ENCODE data around the gene CCDC73. TPM values are rescaled to one million over a fixed set of nuclear protein-coding genes. Genes with fewer than 3 reads are reported as not detected.

CCDC73 gene
- polyA plus RNA-seq, 1 of the 3 experiments (the other 2 are of a cell fraction), result not detected

DNA sequence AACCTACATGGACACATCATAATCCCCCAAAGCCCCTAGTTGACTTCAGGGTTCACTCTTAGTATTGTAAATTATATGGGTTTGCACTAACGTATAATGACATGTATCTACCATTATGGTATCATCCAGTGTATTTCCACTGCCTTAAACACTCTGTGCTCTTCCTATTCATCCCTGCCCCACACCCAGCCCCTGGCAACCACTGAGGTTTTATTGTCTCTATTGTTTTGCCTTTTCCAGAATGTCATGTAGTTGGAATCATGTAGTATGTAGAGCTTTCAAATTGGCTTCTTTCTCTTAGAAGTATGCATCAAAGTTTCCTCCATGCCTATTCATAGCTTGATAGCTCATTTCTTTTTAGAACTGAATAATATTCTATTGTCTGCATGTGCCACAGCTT is 227.3 kb downstream of the CCDC73 start:
- TF ChIP-seq, protein P1, sequence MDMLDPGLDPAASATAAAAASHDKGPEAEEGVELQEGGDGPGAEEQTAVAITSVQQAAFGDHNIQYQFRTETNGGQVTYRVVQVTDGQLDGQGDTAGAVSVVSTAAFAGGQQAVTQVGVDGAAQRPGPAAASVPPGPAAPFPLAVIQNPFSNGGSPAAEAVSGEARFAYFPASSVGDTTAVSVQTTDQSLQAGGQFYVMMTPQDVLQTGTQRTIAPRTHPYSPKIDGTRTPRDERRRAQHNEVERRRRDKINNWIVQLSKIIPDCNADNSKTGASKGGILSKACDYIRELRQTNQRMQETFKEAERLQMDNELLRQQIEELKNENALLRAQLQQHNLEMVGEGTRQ (IDR thresholded peaks at IDR 0.05; ENCODE audit: borderline replicate concordance, low read depth, low read length), result no peak
- TF ChIP-seq SMC3 (IDR thresholded peaks at IDR 0.05; ENCODE audit: low read depth, low read length), result no peak
- no peak for TF ChIP-seq ELF1 (IDR thresholded peaks at IDR 0.05)
- TF ChIP-seq NFIC (IDR thresholded peaks at IDR 0.05; ENCODE audit: borderline replicate concordance), result no peak
- no peak for TF ChIP-seq MXI1 (IDR thresholded peaks at IDR 0.05; ENCODE audit: low read depth, low read length)
- TF ChIP-seq RFX5 (IDR thresholded peaks at IDR 0.05; ENCODE audit: low read length), result no peak
- TF ChIP-seq EZH2phosphoT487 (IDR thresholded peaks at IDR 0.05; ENCODE audit: borderline replicate concordance, low read depth), result no peak
- no peak for TF ChIP-seq EP300 (IDR thresholded peaks at IDR 0.05; ENCODE audit: borderline replicate concordance in 1 of 2, low read depth in 1 of 2, low read length in 1 of 2)
- no peak for TF ChIP-seq FOXM1 (IDR thresholded peaks at IDR 0.05; ENCODE audit: low read depth)
- TF ChIP-seq, protein P2, sequence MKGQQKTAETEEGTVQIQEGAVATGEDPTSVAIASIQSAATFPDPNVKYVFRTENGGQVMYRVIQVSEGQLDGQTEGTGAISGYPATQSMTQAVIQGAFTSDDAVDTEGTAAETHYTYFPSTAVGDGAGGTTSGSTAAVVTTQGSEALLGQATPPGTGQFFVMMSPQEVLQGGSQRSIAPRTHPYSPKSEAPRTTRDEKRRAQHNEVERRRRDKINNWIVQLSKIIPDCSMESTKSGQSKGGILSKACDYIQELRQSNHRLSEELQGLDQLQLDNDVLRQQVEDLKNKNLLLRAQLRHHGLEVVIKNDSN (IDR thresholded peaks at IDR 0.05; ENCODE audit: borderline replicate concordance, low read depth), result no peak
- TF ChIP-seq JUND (IDR thresholded peaks at IDR 0.05), result no peak
- no peak for TF ChIP-seq POLR2AphosphoS5 (IDR thresholded peaks at IDR 0.05; ENCODE audit: low read depth, low read length)
- TF ChIP-seq GABPA (IDR thresholded peaks at IDR 0.05; ENCODE audit: low read depth), result no peak
- TF ChIP-seq, protein P3, sequence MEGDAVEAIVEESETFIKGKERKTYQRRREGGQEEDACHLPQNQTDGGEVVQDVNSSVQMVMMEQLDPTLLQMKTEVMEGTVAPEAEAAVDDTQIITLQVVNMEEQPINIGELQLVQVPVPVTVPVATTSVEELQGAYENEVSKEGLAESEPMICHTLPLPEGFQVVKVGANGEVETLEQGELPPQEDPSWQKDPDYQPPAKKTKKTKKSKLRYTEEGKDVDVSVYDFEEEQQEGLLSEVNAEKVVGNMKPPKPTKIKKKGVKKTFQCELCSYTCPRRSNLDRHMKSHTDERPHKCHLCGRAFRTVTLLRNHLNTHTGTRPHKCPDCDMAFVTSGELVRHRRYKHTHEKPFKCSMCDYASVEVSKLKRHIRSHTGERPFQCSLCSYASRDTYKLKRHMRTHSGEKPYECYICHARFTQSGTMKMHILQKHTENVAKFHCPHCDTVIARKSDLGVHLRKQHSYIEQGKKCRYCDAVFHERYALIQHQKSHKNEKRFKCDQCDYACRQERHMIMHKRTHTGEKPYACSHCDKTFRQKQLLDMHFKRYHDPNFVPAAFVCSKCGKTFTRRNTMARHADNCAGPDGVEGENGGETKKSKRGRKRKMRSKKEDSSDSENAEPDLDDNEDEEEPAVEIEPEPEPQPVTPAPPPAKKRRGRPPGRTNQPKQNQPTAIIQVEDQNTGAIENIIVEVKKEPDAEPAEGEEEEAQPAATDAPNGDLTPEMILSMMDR (IDR thresholded peaks at IDR 0.05), result no peak
- TF ChIP-seq RXRA (IDR thresholded peaks at IDR 0.05; ENCODE audit: borderline replicate concordance, low read depth), result no peak
- TF ChIP-seq, protein P4, sequence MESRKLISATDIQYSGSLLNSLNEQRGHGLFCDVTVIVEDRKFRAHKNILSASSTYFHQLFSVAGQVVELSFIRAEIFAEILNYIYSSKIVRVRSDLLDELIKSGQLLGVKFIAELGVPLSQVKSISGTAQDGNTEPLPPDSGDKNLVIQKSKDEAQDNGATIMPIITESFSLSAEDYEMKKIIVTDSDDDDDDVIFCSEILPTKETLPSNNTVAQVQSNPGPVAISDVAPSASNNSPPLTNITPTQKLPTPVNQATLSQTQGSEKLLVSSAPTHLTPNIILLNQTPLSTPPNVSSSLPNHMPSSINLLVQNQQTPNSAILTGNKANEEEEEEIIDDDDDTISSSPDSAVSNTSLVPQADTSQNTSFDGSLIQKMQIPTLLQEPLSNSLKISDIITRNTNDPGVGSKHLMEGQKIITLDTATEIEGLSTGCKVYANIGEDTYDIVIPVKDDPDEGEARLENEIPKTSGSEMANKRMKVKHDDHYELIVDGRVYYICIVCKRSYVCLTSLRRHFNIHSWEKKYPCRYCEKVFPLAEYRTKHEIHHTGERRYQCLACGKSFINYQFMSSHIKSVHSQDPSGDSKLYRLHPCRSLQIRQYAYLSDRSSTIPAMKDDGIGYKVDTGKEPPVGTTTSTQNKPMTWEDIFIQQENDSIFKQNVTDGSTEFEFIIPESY (IDR thresholded peaks at IDR 0.05; ENCODE audit: borderline replicate concordance, low read depth), result no peak
- TF ChIP-seq FOSL2 (IDR thresholded peaks at IDR 0.05; ENCODE audit: borderline replicate concordance, low read depth), result no peak
- no peak for TF ChIP-seq MEF2A (IDR thresholded peaks at IDR 0.05; ENCODE audit: borderline replicate concordance, low read depth)
- TF ChIP-seq, protein P5, sequence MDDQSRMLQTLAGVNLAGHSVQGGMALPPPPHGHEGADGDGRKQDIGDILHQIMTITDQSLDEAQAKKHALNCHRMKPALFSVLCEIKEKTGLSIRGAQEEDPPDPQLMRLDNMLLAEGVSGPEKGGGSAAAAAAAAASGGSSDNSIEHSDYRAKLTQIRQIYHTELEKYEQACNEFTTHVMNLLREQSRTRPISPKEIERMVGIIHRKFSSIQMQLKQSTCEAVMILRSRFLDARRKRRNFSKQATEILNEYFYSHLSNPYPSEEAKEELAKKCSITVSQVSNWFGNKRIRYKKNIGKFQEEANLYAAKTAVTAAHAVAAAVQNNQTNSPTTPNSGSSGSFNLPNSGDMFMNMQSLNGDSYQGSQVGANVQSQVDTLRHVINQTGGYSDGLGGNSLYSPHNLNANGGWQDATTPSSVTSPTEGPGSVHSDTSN (IDR thresholded peaks at IDR 0.05), result no peak
- Histone ChIP-seq H3K27me3 (ENCODE audit: insufficient read depth) (peaks cover 5% of the 10 kb centered on the region; the same call in 1 of the 2 replicates), H3K9me3 (no peaks in the 10 kb centered on the region), H3K9me2 (no peaks in the 10 kb centered on the region), H3K36me3 (replicated peaks in 1 of 2; ENCODE audit: control insufficient read depth in 1 of 2, insufficient read depth in 2 of 2, low read length in 1 of 2) (no peaks in the 10 kb centered on the region), H3K4me3 (ENCODE audit: low read depth in 2 of 2, low read length in 1 of 2) (no peak overlapping the region), H3F3A (replicated peaks; ENCODE audit: insufficient read depth) (no peaks in the 10 kb centered on the region), H2AFZ (ENCODE audit: low read depth) (no peak overlapping the region), H3K27ac (ENCODE audit: low read depth in 2 of 2, low read length in 1 of 2) (no peak overlapping the region), H3K9ac (no peak overlapping the region), H3K4me1 (ENCODE audit: control insufficient read depth in 1 of 2, insufficient read depth in 2 of 2, low read depth in 1 of 2, low read length in 1 of 2) (no peaks in the 10 kb centered on the region), H3K4me2 (no peak overlapping the region), H4K20me1 (ENCODE audit: insufficient read depth) (no peaks in the 10 kb centered on the region), H3K79me2 (ENCODE audit: insufficient read depth) (no peaks in the 10 kb centered on the region)
- 25% methylated on average over 1 of the region's 1 CpG for WGBS (ENCODE audit: low lambda C conversion rate)
- DNase-seq, result no peak
- ChIA-PET CTCF (no interaction called here), POLR2A (no interaction called here)

Data from SK-N-SH (cell line).